Dedifferentiated amniotic fluid mesenchymal stem cell (primary cell): Measurements from ENCODE around the gene NOG.

ENCODE experiments used
- DNase-seq: peaks from one replicate; pipeline ENCODE4 v3.0.0-alpha.2; 2016; ENCODE audit errors: extremely low spot score

The NOG gene

GRCh38 chr17:56593646-56594319, at the start of gene NOG:
Gene NOG, plus strand, starts transcription at chr17:56593699. Its CDS starts 525 bp downstream, at chr17:56594224.
- peak; percentile 69 for DNase-seq

- no peak for DNase-seq
Measured at GRCh38 chr17:56545106-56545505, 48.4 kb upstream of the NOG start.

GRCh38 chr17:56545930-56546329, 47.6 kb upstream of the NOG start:
- DNase-seq = no peak

- no peak for DNase-seq
Measured at GRCh38 chr17:56548661-56549060, 44.8 kb upstream of the NOG start.

GRCh38 chr17:56549501-56549900, 44.0 kb upstream of the NOG start:
- DNase-seq = no peak

GRCh38 chr17:56557682-56558081, 35.8 kb upstream of the NOG start:
- no peak for DNase-seq

GRCh38 chr17:56558088-56558487, 35.4 kb upstream of the NOG start:
- DNase-seq = no peak

GRCh38 chr17:56570199-56570598, 23.3 kb upstream of the NOG start:
- DNase-seq = no peak

GRCh38 chr17:56571456-56571855, 22.0 kb upstream of the NOG start:
- DNase-seq = no peak

GRCh38 chr17:56577190-56577842, 16.2 kb upstream of the NOG start:
- DNase-seq = no peak

- no peak for DNase-seq
Measured at GRCh38 chr17:56577843-56578204, 15.7 kb upstream of the NOG start.

- DNase-seq = no peak
Measured at GRCh38 chr17:56581635-56582627, 11.6 kb upstream of the NOG start.

- DNase-seq = no peak
Measured at GRCh38 chr17:56583772-56584171, 9.7 kb upstream of the NOG start.

GRCh38 chr17:56587298-56587697, 6.2 kb upstream of the NOG start:
- DNase-seq = no peak

GRCh38 chr17:56592487-56593085, 913 bp upstream of the NOG start:
- DNase-seq = no peak

GRCh38 chr17:56593086-56593645, 333 bp upstream of the NOG start:
- DNase-seq = peak; percentile 26

- DNase-seq = no peak
Measured at GRCh38 chr17:56594320-56595107, 1.0 kb downstream of the NOG start.

- no peak for DNase-seq
Measured at GRCh38 chr17:56595108-56595418, 1.6 kb downstream of the NOG start.

GRCh38 chr17:56595831-56596690, 2.6 kb downstream of the NOG start:
- no peak for DNase-seq
